Measurements from ENCODE around the gene MBOAT7. TPM values are rescaled to one million over a fixed set of nuclear protein-coding genes. Genes with fewer than 3 reads are reported as not detected.

MBOAT7 gene
- total and polyA plus RNA-seq, 2 of the 4 experiments (the other 2 are of a cell fraction), result 11.3 to 121 TPM

- intact Hi-C loops (cut with micrococcal nuclease) (loop anchor here (2.0 kb wide), 1 partner anchor 19 kb away; the partner anchor contains the start of gene TSEN34), dilution Hi-C loops (cut with HindIII; ENCODE audit: low sequenced_read_pairs, unreplicated experiment) (no loop called here), in situ Hi-C loops (cut with MboI; ENCODE audit: low sequenced_read_pairs) (loop anchor here (10.0 kb wide), 1 partner anchor 245 kb away; no protein-coding TSS in a partner anchor)
- H2BK120ac ChIP-seq (ENCODE audit: low read depth, low read length), result no peak overlapping the region
- BruUV-seq (replicated peaks), result no TSS peak
- H3K4ac ChIP-seq (ENCODE audit: low read depth, low read length), result 0 out of 2 replicates have a peak overlapping the region, but pooled peaks have one; percentile 17
- peak overlapping the region; percentile 0 for H2BK5ac ChIP-seq (ENCODE audit: low read depth, low read length, poor library complexity, severe bottlenecking)
- peak overlapping the region; percentile 73 for H2AK9ac ChIP-seq (replicated peaks; ENCODE audit: low read depth, low read length, poor library complexity)
- no peak overlapping the region for H2BK20ac ChIP-seq (ENCODE audit: low read depth, low read length)
- no peak overlapping the region for H3K9ac ChIP-seq (ENCODE audit: low read depth, low read length)
- peak; percentile 98 for DNase-seq
- H3K4me2 ChIP-seq (ENCODE audit: low read depth, low read length), result peak overlapping the region; percentile 75
- TF ChIP-seq FOS (IDR thresholded peaks at IDR 0.05; ENCODE audit: low read depth, low read length), result peak; percentile 36; the same call in 1 of the 2 replicates
- peak; percentile 78; the same call in 1 of the 2 replicates for TF ChIP-seq MAZ (IDR thresholded peaks at IDR 0.05; ENCODE audit: borderline replicate concordance, low read depth, low read length)
- no peak for TF ChIP-seq RFX5 (IDR thresholded peaks at IDR 0.05; ENCODE audit: low read depth, low read length)
- TF ChIP-seq MXI1 (IDR thresholded peaks at IDR 0.05; ENCODE audit: borderline replicate concordance, low read depth, low read length), result peak; percentile 66; the same call in 1 of the 2 replicates
- TF ChIP-seq CEBPB (IDR thresholded peaks at IDR 0.05; ENCODE audit: low read depth, low read length), result peak; percentile 93
- TF ChIP-seq POLR2A (IDR thresholded peaks at IDR 0.05; ENCODE audit: low read depth, low read length), result peak; percentile 37; the same call in 1 of the 2 replicates
- no peak for TF ChIP-seq CTCF (conservative IDR thresholded peaks at IDR 0.05; ENCODE audit: low read depth, low read length)
- peak; percentile 91 for TF ChIP-seq RCOR1 (IDR thresholded peaks at IDR 0.05; ENCODE audit: insufficient replicate concordance, low read length)
- peak; percentile 66; the same call in 1 of the 2 replicates for TF ChIP-seq BHLHE40 (IDR thresholded peaks at IDR 0.05; ENCODE audit: low read depth, low read length)
- H3K18ac ChIP-seq (ENCODE audit: low read depth, low read length), result no peak overlapping the region
- POLR2A ChIA-PET (ENCODE audit: unreplicated experiment), result interaction anchor here (0.6 to 0.7 kb wide), 2 partner anchors 9 to 1911 kb away, joined by 3 read pairs; partner anchors contain the start of gene ZNF787
- H2AK5ac ChIP-seq (ENCODE audit: low read depth, low read length), result peak overlapping the region; percentile 27; the same call in 1 of the 2 replicates
- no peak overlapping the region for H2BK15ac ChIP-seq (ENCODE audit: low read depth, low read length)
- H3K4me1 ChIP-seq (ENCODE audit: control insufficient read depth, insufficient read depth, low read length), result peaks cover 30% of the 10 kb centered on the region
- H4K5ac ChIP-seq (ENCODE audit: low read depth, low read length), result no peak overlapping the region
- no peak overlapping the region for H4K8ac ChIP-seq (ENCODE audit: low read depth in 2 of 2, low read length in 2 of 2)
- peaks cover 6 to 61% of the 10 kb centered on the region in 2 experiments for H3K79me1 ChIP-seq (ENCODE audit: low read depth in 1 of 2, low read length in 2 of 2)
- H4K91ac ChIP-seq (ENCODE audit: insufficient read depth, low read depth, low read length), result no peak overlapping the region
- no peak overlapping the region for H3K4me3 ChIP-seq (ENCODE audit: insufficient read depth, low read depth, low read length)
- H3K27me3 ChIP-seq (ENCODE audit: control insufficient read depth, insufficient read depth, low read length), result no peaks in the 10 kb centered on the region
- no peaks in the 10 kb centered on the region for H3K9me3 ChIP-seq (ENCODE audit: control insufficient read depth, insufficient read depth, low read length)
- peak overlapping the region; percentile 48; the same call in 1 of the 2 replicates for H3K27ac ChIP-seq (ENCODE audit: insufficient read depth, low read length)
- peaks cover 33% of the 10 kb centered on the region for H3K36me3 ChIP-seq (ENCODE audit: control insufficient read depth, insufficient read depth, low read length)
- peaks cover 63% of the 10 kb centered on the region for H4K20me1 ChIP-seq (ENCODE audit: insufficient read depth, low read length)
- peak overlapping the region; percentile 67 for H2AFZ ChIP-seq (replicated peaks; ENCODE audit: low read length, poor library complexity)
- H3K56ac ChIP-seq (ENCODE audit: extremely low read depth, insufficient read depth, low read length), result no peak overlapping the region
- CTCF ChIA-PET, result interaction anchor here (0.5 to 1.0 kb wide), 3 partner anchors 40 to 401 kb away, joined by 3 to 4 read pairs (median 3); no protein-coding TSS in a partner anchor
- H3K9me1 ChIP-seq (ENCODE audit: insufficient read depth, low read length), result peaks cover 27% of the 10 kb centered on the region
- peak; percentile 88 for ATAC-seq (ENCODE audit: low read depth)
- no peak overlapping the region for H3K14ac ChIP-seq (replicated peaks; ENCODE audit: low read depth, low read length)
- no peak overlapping the region for H3K23ac ChIP-seq (ENCODE audit: low read depth, low read length)
- 10% methylated on average over 5 of the region's 10 CpGs; no CpG with 5 or more reads in 1 of the 2 experiments for WGBS, 2 experiments (ENCODE audit: extremely low coverage in 2 of 2, insufficient read length in 1 of 2)
Measured at GRCh38 chr19:54209811-54210494, 20.6 kb upstream of the MBOAT7 start.

All from IMR-90 (cell line).